GM18861 (cell line): ENCODE results near the gene RNASE11.
"Not testable (repeated sequence)": the region's sequence is repeated elsewhere in the genome, so short reads cannot be mapped to it uniquely, and the experiment has no call there.

Experiments used
- ATAC-seq: cut with Tn5 transposase; IDR thresholded peaks from one replicate; pipeline ENCODE4 v1.9.1; 2021; ENCODE audit not compliant: unreplicated experiment

RNASE11 gene

DNA sequence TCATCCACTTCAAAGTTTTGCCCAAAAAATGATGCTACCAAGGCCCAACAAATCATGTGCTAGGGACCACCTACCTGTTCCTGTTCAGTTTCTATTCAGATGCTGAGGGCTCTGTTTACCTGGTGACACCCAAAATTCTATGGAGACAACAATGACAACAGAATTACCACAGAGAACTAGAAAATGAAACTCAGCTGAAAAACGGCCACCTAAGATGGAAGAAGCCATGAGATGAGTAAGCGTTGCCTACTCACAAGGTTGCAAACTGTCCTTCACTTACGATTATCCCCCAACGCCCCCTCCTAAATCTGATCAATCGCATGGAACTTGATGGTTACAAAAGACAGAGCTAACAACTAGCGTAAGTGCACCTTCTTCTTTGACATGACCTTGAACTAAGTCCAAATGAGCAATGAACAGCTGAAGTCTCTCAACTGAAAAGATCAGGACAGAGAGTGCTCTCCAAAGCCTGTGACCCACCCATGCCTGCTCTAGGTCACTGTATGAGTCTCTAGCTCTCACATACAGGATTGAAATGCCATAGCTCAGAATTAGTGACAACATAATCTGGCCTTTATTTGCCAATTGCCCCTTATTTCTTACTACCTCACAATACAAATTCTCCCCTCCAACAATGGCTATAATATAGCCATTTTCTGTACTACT lies at the start of gene RNASE11:
RNASE11 (minus strand) TSS at position 513 of the 666 bp plus-strand sequence.
- no peak for ATAC-seq

DNA sequence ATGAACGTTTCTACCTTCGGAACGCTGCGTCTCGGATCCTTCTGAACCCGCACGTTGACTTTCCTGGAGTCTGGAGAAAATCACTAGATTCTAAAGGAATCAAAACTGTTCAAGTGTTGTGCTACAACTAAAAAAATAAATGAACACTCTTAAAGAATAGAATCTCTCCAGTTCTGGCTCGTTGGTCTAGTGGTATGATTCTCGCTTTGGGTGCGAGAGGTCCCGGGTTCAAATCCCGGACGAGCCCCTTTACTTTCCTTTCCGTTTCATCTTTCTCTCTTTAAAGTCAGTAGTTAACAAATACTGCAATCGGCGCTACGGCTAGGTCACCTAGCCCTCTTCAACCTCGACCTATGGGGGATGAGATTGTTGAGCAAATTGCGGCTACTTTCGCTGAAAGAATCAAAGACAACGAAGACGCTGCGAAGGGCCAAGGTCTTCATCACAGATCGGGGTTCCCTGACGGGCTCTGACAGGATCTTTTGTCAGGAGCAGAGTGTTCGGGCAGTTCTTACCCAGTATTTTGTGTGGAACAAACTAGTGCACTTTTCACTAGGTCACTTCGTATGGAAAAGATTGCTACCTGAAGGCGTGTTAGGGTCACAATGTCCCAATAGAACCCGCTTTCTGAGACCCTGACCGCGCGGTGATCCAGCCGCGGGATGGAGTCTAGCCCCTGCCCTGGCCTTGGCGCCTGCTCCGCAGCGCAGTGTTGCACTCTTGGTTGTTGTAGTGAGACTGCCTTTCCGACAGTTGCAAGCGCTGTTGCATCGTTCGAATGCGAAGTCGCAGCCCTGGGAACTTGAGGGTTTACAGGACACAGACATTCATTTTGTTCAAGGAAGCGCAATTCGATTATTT lies 45.3 kb upstream of the RNASE11 start:
- peak; percentile 58 for ATAC-seq

DNA sequence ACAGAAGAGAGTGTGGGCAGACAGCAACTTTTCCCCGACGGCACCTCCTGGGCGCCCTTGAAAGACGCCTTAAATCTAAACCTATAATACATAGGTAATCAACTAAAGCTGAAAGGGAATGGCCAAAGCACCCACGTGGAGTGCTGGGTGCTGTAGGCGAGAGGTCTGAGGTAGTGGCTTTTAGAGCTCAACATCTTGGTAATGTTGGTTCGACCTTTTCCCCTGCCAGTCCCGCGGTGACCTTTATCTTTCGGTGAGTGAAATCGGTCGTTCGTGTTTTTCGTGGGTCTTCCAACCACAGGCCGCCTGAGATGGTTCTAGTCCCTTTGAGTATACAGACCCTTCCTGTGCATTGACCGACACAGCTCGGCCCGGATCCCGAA lies 44.6 kb upstream of the RNASE11 start:
- ATAC-seq: peak; percentile 2

DNA sequence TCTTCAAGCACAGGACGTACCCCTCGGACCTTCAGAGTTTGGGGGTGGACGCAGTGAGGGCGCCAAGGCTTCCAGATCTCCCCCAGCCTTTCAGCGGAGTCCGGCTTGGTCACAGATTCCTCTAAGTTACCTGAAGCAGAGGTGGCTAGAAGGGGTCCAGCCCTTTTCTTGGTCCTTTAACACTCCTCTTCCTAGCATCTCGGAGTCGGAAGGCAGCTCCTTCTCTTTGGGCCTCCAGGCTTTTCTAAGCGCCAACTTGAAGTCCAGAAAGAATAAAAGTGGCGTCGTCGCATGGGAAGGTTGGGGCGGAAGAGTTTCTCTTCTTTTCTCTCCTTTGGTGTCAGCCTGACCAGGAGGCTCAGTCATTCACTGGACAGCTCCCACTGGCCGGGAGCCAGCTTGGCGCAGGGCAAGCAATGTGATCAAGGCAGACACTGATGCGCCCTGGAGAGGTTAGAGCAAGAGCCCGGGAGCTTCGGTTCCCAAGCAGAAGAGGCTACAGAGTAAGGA lies 44.1 kb upstream of the RNASE11 start:
- ATAC-seq: no peak

DNA sequence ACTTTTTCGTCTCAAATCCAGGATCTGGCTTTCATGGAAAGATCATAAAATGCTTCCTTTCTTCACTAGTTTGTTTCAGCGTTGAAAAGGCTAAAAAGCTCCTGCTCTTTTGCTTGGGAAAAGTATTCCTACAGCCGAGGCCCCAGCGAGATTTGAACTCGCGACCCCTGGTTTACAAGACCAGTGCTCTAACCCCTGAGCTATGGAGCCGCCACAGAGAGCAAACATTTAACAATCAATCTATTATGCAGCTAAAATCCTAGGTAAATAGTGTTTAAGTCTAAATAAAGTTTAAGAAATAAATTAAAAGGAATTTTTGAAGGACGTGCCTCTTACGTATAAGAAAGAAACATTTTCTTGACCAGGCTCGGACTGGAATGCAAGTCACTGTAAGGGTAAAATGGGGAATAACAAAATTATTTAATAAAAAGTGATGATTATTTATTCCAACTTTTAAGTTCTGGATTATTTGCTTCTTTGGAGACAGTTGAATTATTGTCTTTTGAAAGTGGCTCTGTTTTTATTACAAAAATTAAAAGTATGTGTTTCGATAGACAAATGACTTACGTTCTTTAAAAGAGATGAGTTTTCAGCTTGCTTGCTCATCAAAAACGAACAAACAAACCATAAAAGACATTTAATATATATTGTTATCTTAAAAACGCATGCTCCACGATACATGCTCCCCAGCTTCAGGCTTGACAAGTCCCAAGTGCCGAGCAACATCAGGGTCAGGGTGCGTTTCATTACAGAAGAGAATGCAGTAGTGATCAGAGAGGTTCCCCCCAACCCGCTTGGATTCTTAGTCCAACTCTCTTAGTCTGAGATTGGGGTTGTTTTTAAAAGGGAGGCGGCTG lies 43.5 kb upstream of the RNASE11 start:
- ATAC-seq: no peak

DNA sequence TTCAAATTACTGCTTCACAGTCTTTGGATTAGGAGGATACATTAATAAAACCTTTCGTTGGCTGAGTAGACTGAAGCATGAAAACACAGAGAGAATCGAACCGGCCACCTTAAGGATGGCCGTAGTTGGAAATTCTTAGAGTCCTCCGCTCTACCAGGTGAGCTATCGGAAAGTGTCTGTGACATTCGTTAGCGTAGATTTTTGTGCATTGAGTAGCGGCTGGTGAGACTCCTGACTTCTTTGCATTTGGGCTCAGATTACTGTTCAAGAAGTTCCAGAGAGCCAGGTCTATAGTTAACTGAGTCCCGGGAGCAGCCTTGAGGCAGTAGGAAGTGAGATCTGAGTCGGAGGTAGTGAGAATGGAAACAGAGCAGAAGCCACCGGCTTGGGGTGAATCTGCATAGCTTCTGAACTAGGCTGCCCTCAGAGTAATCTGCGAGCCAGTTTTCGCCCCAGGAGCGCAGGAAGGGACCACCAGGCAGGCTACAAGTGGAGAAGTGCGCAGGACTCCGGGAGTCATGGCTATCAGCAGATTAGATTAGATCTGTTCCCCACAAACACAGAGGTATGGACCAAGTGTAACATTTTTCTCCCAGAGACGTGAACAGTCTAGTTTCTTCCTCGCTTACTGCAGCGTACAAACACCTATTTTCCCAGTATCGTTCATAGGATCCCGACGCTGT lies 42.7 kb upstream of the RNASE11 start:
- no peak for ATAC-seq

DNA sequence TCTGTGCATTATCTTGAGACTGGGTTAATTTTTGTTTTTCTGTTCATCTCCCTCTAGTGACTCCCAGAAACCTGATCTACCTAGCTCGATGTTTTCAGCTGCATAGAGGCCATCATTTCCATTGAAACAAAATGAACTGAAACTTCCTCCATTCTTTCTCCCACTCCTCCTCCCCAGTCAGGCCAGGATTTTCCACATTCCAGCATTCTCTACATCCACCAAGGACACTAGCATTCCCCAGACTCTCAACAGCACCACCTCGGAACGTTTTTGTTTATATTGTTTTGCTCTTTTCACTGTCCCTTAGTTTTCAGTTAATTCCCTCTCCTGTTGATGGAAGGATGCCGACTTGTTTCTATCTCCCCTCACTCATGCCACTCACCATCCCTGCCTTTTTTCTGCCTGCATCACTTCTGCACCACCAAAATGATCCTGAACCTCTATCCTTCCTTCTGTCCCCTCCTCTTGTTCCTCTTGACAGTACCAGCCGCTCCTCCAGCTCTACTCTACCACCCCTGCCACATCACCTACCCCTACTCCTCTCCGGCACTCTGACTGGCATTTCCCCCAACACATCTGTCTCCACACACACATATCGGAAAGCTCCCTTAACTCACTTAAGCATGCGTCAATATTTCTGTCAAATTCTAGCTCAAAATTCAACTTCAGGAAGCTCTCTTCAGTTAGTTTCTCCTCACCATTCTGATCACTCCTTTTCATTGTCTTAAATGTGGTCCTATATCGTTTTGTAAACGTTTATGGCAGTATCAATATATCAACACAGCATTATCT lies 40.5 kb upstream of the RNASE11 start:
- ATAC-seq: no peak

DNA sequence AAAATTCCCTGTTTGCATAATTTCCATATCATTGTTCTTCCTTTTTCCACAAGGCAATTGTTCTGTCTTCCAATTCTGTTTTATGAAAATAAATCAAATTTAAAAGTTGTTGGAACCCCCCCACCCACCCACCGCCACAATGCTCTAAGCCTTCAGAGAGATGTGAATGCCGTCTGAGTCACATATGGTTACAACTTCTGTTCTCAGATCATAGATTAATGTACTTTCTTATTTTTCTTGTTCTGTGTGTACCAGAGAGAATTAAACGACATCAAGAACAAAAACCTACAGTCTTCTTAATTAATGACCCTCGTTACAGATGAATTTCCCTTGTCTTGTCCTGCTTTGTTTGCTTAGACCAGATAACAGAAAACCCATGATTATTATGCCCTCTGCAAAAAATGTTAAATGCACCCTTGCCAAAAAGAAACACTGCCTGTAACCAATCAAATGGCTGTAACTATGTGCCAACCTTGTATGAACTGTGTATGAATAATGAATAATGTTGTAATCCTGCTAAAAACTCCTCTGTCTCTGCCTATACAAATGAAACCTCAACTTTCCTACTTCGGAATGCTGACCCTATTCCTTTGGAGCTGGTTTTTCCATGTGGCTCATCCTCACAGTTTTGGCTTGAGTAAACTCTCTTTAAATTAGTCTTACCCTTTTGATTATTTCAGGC lies 39.7 kb upstream of the RNASE11 start:
- ATAC-seq: no peak

DNA sequence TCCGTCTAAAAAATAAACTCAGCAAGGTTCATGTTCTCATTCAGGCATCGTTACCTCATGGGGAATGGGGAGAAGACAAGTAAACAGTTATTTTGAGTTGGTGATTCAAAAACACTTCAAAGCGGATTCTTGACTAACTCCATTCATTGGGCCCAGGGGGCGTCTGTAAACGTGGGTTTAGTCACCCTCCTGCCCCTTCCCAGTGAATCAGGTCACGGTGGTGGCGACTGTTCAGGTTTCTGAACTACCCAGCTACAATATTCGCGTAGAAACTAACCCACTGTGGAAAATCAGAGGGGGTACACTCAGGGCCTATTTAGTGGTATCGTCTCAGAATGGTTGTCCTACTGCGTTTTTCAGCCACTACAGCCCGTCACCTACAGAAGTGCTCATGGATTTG lies 38.5 kb upstream of the RNASE11 start:
- no peak for ATAC-seq

DNA sequence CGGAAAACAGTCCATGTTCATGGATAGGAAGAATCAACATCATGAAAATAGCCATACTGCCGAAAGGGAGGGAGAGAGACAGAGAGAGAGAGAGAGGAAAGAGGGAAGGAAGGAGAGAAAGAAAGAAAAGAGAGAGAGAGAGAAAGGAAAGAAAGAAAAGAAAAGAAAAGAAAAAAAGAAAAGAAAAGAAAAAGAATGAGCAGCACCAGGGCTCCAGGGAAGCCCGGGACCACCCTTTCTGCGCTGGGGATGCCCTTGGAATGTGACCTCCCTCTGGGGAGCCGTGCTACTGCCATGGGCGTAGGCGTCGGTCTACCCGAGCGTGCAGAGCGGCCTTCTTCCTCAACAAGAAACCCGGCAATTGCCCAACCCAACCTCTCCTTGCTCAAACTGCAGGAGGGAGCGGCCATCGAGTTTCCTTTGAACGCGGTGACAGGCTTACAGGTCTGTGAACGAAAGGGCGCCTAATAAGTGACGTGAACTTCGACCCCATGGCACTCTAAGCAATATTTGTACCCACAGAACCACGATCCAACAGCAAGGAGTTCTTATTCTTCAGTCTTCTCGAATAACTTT lies 36.8 kb upstream of the RNASE11 start:
- no peak for ATAC-seq

DNA sequence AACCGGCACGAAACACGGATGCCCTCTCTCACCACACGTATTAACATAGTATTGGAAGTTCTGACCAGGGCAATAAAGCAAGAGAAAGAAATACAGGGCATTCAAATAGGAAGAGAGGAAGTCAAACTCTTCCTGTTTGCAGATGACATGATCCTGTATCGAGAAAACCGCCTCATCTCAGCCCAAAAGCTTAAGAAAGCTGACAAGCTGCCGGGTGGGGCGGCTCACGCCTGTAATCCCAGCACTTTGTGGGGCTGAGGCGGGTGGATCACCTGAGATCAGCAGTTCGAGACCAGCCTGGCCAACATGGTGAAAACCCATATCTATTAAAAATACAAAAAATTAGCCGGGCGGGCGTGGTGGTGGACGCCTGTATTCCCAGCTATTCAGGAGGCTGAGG lies 36.0 kb upstream of the RNASE11 start:
- ATAC-seq: no peak

DNA sequence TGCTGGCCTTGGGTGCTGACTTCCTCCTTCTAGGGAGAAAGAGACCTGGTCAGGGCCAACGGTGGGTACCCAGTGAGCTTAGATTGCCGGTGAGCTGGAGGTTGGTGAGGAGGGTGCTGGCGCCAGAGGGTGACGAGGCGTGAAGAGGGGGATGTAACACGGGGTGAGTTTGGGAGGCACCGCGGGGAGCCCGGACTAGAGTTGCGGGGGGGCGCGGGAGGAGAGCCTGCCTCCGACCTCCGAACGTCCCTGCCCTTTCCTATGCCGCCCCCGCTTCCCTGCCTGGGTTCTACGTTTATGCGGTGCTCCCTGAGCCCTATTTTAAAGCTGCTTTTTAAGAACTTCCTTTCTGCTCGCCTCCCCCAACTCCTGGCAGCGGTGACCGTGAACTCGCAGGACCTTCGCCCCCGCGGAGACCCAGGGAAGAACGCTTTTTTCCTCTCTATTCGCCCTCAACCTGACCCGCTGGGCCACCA lies 35.1 kb upstream of the RNASE11 start:
- ATAC-seq: no peak

DNA sequence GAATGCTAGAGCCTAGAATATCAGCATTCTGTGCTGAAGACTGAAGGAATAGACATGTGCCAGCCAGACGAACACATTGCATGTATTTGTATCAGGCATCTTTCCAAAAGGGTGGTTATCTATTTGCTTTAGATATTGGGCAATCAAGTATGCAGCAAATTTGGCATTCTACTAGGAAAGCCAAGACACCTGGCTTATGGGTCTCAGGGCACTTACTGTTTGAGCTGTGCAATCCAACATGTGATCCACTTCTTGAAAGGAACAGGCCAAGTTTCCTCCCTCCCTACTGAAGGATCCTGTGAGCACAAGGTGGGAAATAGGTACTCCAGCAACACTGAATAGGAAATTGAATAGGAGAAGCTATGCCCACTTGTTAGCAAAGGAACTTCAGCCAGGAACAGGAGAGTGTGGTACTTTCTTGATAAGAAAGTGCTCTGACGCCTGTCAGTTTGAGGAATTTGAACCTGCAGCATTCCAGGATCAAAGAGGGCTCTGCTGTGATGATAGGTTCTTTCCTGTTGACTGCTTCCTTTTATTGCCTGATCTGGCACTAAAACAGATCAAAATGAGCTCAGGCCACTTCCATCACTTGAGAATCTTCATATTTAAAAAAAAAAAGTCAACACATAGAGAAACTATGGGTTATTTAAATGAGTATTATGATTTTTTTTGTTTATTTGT lies 33.1 kb upstream of the RNASE11 start:
- ATAC-seq: no peak

DNA sequence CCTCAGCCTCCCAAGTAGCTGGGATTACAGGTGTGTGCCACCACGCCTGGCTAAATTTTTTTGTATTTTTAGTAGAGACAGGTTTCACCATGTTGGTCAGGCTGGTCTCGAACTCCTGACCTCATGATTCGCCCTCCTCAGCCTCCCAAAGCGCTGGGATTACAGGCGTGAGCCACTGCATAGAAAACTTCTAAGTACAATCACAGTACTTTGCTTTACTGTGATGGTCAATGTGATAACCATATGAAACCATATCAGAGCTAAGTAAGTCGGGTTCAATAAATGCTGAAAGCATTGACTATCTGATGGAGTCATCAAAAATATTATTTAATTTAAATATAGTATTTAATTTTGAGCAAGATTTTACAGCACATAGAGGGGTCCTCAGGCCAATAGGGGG lies 31.9 kb upstream of the RNASE11 start:
- ATAC-seq: not testable (repeated sequence)

DNA sequence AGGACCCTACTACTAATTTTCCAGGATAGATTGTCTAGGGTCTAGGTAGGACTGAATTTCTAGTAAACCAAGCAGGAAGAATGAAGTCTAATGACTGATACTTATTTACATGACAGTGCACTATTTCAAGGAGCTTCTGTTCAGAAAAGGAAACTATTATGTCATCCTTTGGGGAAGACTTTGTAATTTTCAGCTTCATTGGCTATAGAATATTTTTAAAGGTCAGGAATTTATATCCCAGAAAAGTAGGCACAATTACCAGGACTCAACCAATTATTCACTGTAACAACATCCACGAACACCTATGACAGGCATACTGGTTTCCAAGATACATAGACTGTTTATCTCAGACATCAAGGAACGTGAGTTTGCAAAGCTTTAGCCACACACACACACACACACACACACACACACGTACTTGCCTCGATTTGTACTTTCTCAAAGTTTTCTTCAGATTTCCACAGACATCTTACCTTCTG lies 30.5 kb upstream of the RNASE11 start:
- no peak for ATAC-seq

DNA sequence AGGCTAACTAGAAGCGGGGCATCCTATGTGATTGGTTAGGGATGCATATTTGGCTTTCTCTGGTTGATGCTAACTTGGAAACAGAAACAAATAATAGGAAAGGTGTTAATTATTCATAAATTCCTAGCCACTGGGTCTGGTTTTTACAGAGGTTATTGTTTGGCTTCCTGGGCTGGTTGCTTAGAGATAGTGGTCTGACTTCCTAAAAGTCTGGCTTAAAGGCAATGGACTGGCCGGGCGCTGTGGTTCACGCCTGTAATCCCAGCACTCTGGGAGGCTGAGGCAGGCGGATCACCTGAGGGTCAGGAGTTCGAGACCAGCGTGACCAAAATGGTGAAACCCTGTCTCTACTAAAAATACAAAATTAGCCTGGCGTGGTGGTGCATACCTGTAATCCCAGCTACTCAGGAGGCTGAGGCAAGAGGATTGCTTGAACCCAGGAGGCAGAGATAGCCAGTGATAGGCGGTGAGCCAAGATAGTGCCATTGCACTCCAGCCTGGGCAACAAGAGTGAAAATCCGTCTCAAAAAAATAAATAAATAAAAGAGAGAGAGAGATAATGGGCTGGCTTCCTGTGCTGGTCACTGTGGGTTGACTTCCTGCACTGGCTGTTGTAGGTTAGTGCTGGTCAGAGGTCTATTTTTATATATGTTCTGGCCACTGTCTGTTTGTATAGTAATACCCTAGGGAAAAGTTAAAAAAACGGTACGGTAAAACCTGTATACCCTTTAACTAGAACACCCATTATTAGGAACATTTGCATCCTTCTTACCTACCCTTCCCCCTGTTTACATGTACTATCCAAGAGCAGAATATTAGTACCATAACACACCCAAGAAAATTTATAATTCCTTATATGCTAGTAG lies 29.6 kb upstream of the RNASE11 start:
- ATAC-seq: peak; percentile 37

DNA sequence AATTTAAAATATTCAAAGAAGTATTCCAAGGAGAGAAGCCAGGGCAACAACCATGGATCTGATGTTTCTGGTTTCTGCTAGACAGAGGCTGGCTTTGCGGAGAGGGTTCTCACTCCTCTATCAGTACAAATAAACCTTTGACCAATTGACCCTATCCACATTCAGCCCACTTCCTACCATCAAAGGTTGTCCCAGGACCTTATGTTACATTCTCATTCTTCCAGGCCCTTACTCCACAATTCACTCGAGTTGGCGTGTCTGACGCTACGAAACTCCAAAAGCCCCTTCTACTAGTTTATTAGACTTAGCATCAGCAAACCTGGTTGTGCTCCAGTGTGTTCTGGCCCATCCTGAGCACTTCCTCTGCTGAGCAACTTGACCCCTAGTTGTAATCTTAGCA lies 28.2 kb upstream of the RNASE11 start:
- no peak for ATAC-seq
